CD8-positive, alpha-beta memory T cell (primary cell): Measurements from ENCODE around the gene IFIT1B. TPM values are rescaled to one million over a fixed set of nuclear protein-coding genes. Genes with fewer than 3 reads are reported as not detected.
A peak's percentile ranks its signal among the peaks of the same experiment; 100 is the strongest.

Experiments used
- CTCF ChIA-PET: fragments of 350-600 bp; sonication (Branson Sonifier 250); formaldehyde crosslinking; loops from one replicate; lab custom pipeline; 2021; ENCODE audit warnings: antibody characterized with exemption; lab: Charles Lee
- POLR2A ChIA-PET: fragments of 350-600 bp; sonication (Branson Sonifier 250); formaldehyde crosslinking; loops from one replicate; lab custom pipeline; 2021; ENCODE audit warnings: antibody characterized with exemption; lab: Charles Lee
- DNase-seq, 5 donors: peaks; one replicate each; pipeline versions ENCODE4 v3.0.0 to v3.0.0-alpha.2; 2020 to 2022; ENCODE audit warnings: mixed read lengths in 1 of 5
- H3K27ac ChIP-seq: one replicate; pipeline ENCODE4 v1.7.0; 2013; ENCODE audit warnings: low read depth, mild to moderate bottlenecking, low read length, moderate library complexity
- H3K27me3 ChIP-seq: 2 replicates; pipeline ENCODE4 v1.7.0; 2013; ENCODE audit warnings: low read length, mild to moderate bottlenecking; ENCODE audit not compliant: insufficient read depth, poor library complexity, severe bottlenecking
- H3K36me3 ChIP-seq: 2 replicates; pipeline ENCODE4 v1.7.0; 2013; ENCODE audit warnings: mild to moderate bottlenecking, low read length, moderate library complexity; ENCODE audit not compliant: insufficient read depth
- H3K4me1 ChIP-seq: 2 replicates; pipeline ENCODE4 v1.7.0; 2013; ENCODE audit warnings: mild to moderate bottlenecking, low read length, moderate library complexity; ENCODE audit not compliant: insufficient read depth
- H3K4me3 ChIP-seq: 2 replicates; pipeline ENCODE4 v1.7.0; 2013; ENCODE audit warnings: mild to moderate bottlenecking, low read length
- H3K9me3 ChIP-seq: 2 replicates; pipeline ENCODE4 v1.7.0; 2013; ENCODE audit warnings: mild to moderate bottlenecking, low read length
- H3K27ac Mint-ChIP-seq, 8 donors: one replicate each; pipeline ENCODE4 v1.8.0; 2020 to 2021; ENCODE audit warnings: mixed read lengths in 8 of 8, mild to moderate bottlenecking in 6 of 8, inconsistent platforms in 3 of 8, moderate library complexity in 3 of 8
- H3K27me3 Mint-ChIP-seq, 2 donors: one replicate each; pipeline ENCODE4 v1.8.0; 2020 to 2021; ENCODE audit warnings: mixed read lengths in 2 of 2, mild to moderate bottlenecking in 1 of 2, moderate library complexity in 1 of 2
- H3K36me3 Mint-ChIP-seq, 3 donors: one replicate each; pipeline ENCODE4 v1.8.0; 2020 to 2021; ENCODE audit warnings: mixed read lengths in 3 of 3, inconsistent platforms in 1 of 3, mild to moderate bottlenecking in 1 of 3
- H3K4me1 Mint-ChIP-seq, 3 donors: one replicate each; pipeline ENCODE4 v1.8.0; 2020 to 2021; ENCODE audit warnings: mixed read lengths in 3 of 3, inconsistent platforms in 1 of 3, mild to moderate bottlenecking in 1 of 3
- H3K4me3 Mint-ChIP-seq, 7 donors: one replicate each; pipeline ENCODE4 v1.8.0; 2020 to 2021; ENCODE audit warnings: mixed read lengths in 7 of 7, mild to moderate bottlenecking in 6 of 7, moderate library complexity in 4 of 7, inconsistent platforms in 2 of 7
- H3K9me3 Mint-ChIP-seq, 5 donors: one replicate each; pipeline ENCODE4 v1.8.0; 2020 to 2022; ENCODE audit warnings: mixed read lengths in 5 of 5, mild to moderate bottlenecking in 3 of 5, moderate library complexity in 2 of 5, inconsistent platforms in 1 of 5
- polyA plus RNA-seq: library from polyadenylated mRNA; unstranded; fragments of 300-500 nt; fragmentation: Illumina TruSeq; gene quantifications from one replicate; pipeline ENCODE4 v1.2.3, GENCODE V29; 2021
- total RNA-seq, 2 experiments: library from RNA; stranded (reverse); gene quantifications; one replicate each; pipeline ENCODE4 v1.2.3, GENCODE V29; 2021

Gene IFIT1B
- total and polyA plus RNA-seq, 3 experiments from 2014 or later: 0.14 TPM; not detected in 2

DNA sequence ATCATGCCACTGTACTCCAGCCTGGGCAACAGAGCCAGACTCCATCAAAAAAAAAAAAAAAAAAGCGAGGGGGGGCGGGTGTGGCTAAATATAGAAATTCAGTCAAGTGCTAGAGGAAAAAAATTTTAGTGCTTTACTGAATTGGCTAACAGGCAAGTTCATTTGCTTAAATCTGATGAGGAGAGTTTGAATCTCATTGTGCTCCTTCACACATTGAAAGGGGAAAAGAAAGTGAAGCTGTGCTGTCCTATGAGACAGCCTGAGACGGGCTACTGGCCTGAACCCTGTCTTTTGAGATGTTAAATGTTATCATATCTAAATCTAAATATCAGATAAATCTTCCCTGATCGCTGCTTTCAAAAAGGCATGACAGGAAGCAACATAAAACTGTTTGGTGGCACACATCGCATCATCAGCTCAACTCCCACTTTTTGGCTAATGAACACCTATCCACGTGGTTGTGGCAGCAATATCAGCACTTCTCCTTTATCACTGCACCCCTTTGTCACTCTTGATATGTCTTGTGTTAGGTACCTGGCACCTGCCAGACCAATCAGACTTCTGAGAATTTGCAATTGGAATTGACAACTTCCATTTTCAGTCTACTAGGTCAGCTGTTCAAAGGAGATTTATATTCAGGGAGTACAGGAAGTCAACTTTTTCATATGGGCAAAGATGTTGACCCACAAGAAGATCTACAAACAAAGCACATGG, 14.0 kb upstream of the IFIT1B start:
- POLR2A ChIA-PET: no interaction called here
- H3K27ac ChIP-seq: no peak overlapping the region

DNA sequence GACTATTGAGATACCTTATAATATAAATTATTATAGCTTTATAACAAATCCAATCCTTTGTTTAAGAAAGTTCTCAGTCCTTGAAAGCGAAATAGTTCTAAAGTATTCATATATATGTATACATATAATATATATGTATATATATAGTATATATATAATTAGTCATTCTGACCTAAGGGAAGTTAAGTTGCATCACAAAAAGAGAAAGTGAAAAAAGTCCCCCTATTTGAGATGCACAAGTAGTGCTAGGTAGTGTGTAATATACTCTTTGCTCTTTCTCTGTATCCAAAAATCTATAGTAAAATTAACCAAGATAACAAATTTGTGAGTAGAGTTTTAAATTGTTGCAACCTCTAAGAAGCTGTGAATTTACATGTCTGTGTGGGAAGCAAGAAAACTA, 13.3 kb upstream of the IFIT1B start:
- H3K27ac Mint-ChIP-seq: no peak overlapping the region
- no peak for DNase-seq
- no peak overlapping the region for H3K27ac ChIP-seq
- no peaks in the 10 kb centered on the region for H3K27me3 ChIP-seq
- CTCF ChIA-PET: interaction anchor here (0.9 to 1.1 kb wide), 2 partner anchors 26 to 337 kb away, joined by 3 read pairs; partner anchors contain the start of gene KIF20B
- no peaks in the 10 kb centered on the region for H3K36me3 Mint-ChIP-seq
- H3K4me1 Mint-ChIP-seq: peaks cover 11 to 18% (median 16%) of the 10 kb centered on the region in 3 donors
- no peaks in the 10 kb centered on the region for H3K9me3 Mint-ChIP-seq
- no peak overlapping the region for H3K4me3 Mint-ChIP-seq
- H3K4me3 ChIP-seq: no peak overlapping the region
- peaks cover 7 to 8% of the 10 kb centered on the region in 2 donors for H3K27me3 Mint-ChIP-seq
- no peaks in the 10 kb centered on the region for H3K9me3 ChIP-seq
- H3K4me1 ChIP-seq: peaks cover 5% of the 10 kb centered on the region
- no peaks in the 10 kb centered on the region for H3K36me3 ChIP-seq
- POLR2A ChIA-PET: no interaction called here

More for the DNA sequence above, 14.0 kb upstream of the IFIT1B start:
- no peak overlapping the region for H3K27ac Mint-ChIP-seq
- H3K4me1 ChIP-seq: peaks cover 5% of the 10 kb centered on the region
- no peaks in the 10 kb centered on the region for H3K36me3 Mint-ChIP-seq
- CTCF ChIA-PET: interaction anchor here (0.6 to 1.1 kb wide), 3 partner anchors 25 to 337 kb away, joined by 3 to 4 read pairs (median 3); partner anchors contain the start of gene KIF20B
- H3K4me1 Mint-ChIP-seq: peaks cover 11 to 18% (median 16%) of the 10 kb centered on the region in 3 donors
- H3K27me3 Mint-ChIP-seq: peaks cover 7% of the 10 kb centered on the region in 2 donors
- H3K9me3 ChIP-seq: no peaks in the 10 kb centered on the region
- H3K36me3 ChIP-seq: no peaks in the 10 kb centered on the region
- no peaks in the 10 kb centered on the region for H3K27me3 ChIP-seq
- no peak for DNase-seq
- H3K9me3 Mint-ChIP-seq: no peaks in the 10 kb centered on the region
- no peak overlapping the region for H3K4me3 ChIP-seq
- H3K4me3 Mint-ChIP-seq: no peak overlapping the region

DNA sequence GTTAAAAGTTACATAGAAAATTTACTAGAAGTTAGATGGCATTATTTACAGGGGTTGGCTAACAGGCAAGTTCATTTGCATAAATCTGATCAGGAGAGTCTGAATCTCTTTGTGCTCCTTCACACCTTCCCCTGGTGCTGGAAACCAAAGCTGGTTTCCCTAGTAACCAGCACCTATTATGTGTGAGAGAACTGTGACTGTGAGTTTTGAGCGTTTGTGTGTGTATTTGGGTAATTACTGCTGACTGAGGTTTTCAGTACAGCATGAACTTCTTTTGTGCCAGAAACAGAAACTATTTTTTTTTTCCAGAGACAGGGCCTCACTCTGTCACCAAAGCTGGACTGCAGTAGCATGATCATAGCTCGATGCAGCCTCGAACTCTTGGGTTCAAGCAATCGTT, 10.3 kb upstream of the IFIT1B start:
- POLR2A ChIA-PET: no interaction called here
- H3K4me1 Mint-ChIP-seq: peaks cover 11 to 18% (median 16%) of the 10 kb centered on the region in 3 donors
- peaks cover 5 to 17% of the 10 kb centered on the region in 2 donors for H3K27me3 Mint-ChIP-seq
- H3K36me3 Mint-ChIP-seq: no peaks in the 10 kb centered on the region
- H3K4me3 Mint-ChIP-seq: peak overlapping the region in 2 of 7 donors; percentile 11 to 35
- peak in 2 of 5 donors; percentile 39 to 53 for DNase-seq
- Histone ChIP-seq H3K27ac (no peak overlapping the region), H3K27me3 (no peaks in the 10 kb centered on the region), H3K4me1 (peaks cover 5% of the 10 kb centered on the region), H3K9me3 (no peaks in the 10 kb centered on the region), H3K4me3 (no peak overlapping the region), H3K36me3 (no peaks in the 10 kb centered on the region)
- peak overlapping the region in 4 of 8 donors; percentile 11 to 49 (median 24) for H3K27ac Mint-ChIP-seq
- CTCF ChIA-PET: interaction anchor here (1.2 to 1.6 kb wide), 2 partner anchors 26 to 94 kb away, joined by 3 to 4 read pairs; no protein-coding TSS in a partner anchor
- H3K9me3 Mint-ChIP-seq: no peaks in the 10 kb centered on the region

DNA sequence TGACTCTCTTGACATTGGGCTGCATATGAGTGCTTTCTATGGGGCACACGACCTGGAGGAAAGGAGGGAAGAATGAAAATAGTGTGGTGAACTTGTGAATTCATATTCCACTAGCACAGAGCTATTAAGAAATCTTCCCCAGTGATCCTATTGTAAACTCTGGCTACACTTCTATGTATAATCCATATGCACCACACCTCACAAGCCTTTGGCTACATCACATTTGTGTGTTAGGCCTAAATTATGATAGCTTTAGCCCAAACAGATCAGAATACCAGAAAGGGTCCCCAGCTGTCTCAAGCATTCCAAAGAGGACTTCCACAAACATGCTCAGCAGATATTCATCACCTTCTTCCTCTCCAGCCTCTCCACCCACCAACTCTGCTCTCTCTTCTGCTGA, 9.7 kb upstream of the IFIT1B start:
- ChIA-PET POLR2A (no interaction called here), CTCF (interaction anchor here (1.1 to 1.6 kb wide), 4 partner anchors 19 to 181 kb away, joined by 3 to 4 read pairs (median 3); no protein-coding TSS in a partner anchor)
- DNase-seq: no peak
- H3K27me3 ChIP-seq: no peaks in the 10 kb centered on the region
- H3K36me3 Mint-ChIP-seq: no peaks in the 10 kb centered on the region
- H3K4me3 ChIP-seq: no peak overlapping the region
- H3K9me3 ChIP-seq: no peaks in the 10 kb centered on the region
- peaks cover 5 to 21% of the 10 kb centered on the region in 2 donors for H3K27me3 Mint-ChIP-seq
- no peak overlapping the region for H3K27ac ChIP-seq
- peaks cover 5% of the 10 kb centered on the region for H3K4me1 ChIP-seq
- H3K4me1 Mint-ChIP-seq: peaks cover 11 to 17% (median 16%) of the 10 kb centered on the region in 3 donors
- H3K9me3 Mint-ChIP-seq: no peaks in the 10 kb centered on the region
- H3K36me3 ChIP-seq: no peaks in the 10 kb centered on the region
- peak overlapping the region in 3 of 8 donors; percentile 11 to 52 (median 49) for H3K27ac Mint-ChIP-seq
- H3K4me3 Mint-ChIP-seq: no peak overlapping the region

DNA sequence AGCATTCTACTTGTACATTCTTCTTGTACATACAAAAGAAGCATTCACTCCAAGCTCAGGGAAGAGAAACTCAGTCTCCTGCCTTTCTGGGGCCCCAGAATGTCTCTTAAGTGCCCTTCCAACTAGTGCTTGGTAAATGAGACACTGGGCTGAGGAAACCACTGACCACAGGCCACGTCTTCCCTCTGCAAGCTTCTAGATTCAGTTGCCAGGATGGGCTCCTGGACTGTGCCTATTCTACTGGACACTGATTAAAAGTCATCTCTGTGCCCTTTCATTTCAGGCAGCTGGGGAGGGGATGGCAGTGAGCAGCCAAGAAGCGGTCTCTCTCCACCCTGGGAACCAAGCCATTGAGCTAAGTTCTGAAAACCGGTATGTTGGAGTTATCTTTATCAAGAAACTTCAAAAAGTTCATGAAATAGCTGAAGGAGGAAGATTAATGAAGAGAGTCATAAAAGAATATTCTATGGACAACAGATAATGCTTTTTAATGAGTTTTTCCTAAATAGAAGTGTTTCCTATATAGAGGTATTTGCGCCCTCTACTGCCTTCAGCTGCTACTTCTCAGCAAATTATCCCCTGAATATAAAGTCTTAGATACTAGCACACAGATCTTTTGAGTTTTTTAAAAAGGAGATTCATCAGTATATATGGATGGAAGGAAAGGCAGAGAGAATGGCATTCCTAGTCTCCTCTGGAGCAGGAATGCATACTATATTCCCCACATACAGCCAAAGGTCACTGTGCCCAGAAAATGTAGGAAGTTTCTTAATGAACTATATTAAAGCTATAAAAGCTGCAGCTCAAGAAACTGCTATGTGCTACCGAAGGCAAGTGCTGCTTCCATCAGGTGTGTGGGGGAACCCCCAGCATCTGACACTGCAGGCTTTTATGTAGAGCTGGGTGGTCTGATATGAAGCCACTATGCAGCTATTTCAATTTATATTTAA, 8.4 kb upstream of the IFIT1B start:
- no peaks in the 10 kb centered on the region for H3K4me1 ChIP-seq
- H3K4me3 ChIP-seq: no peak overlapping the region
- H3K36me3 Mint-ChIP-seq: peaks cover 0 to 3% (median 0%) of the 10 kb centered on the region in 3 donors
- peaks cover 5 to 25% of the 10 kb centered on the region in 2 donors for H3K27me3 Mint-ChIP-seq
- no peak overlapping the region for H3K27ac ChIP-seq
- CTCF ChIA-PET: interaction anchor here (0.6 to 1.5 kb wide), 15 partner anchors 16 to 180 kb away, joined by 3 to 5 read pairs (median 3); partner anchors contain the start of genes IFIT1, IFIT5 and LIPA
- no peaks in the 10 kb centered on the region for H3K27me3 ChIP-seq
- H3K4me3 Mint-ChIP-seq: no peak overlapping the region
- no peaks in the 10 kb centered on the region for H3K36me3 ChIP-seq
- no peaks in the 10 kb centered on the region for H3K9me3 Mint-ChIP-seq
- POLR2A ChIA-PET: interaction anchor here (0.6 kb wide), 1 partner anchor 1564 kb away, joined by 3 read pairs; no protein-coding TSS in a partner anchor
- H3K4me1 Mint-ChIP-seq: peaks cover 11 to 12% (median 11%) of the 10 kb centered on the region in 3 donors
- H3K9me3 ChIP-seq: no peaks in the 10 kb centered on the region
- peak in 1 of 5 donors; percentile 21 for DNase-seq
- peak overlapping the region in 1 of 8 donors; percentile 26 for H3K27ac Mint-ChIP-seq

DNA sequence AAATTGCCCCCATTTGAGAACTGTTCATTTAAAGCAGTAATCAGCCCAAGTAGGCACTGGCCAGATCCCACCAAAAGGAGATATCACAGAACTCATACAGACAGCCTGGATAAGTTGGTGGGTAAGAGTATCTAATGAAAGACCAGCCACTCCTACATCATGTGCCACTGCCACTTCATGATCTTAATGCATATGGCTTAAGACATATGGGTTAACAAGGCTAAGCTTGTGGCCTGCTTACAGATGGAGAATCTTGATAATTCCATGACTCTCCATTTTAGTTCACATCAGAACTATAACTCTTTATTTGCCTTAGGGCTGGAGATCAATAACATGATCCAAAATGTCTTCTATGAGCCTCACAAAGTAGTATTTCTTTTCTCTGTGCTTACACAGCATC, 6.8 kb upstream of the IFIT1B start:
- no peaks in the 10 kb centered on the region for H3K36me3 ChIP-seq
- peaks cover 0 to 3% (median 0%) of the 10 kb centered on the region in 3 donors for H3K36me3 Mint-ChIP-seq
- no peak for DNase-seq
- H3K4me3 Mint-ChIP-seq: no peak overlapping the region
- no peak overlapping the region for H3K27ac Mint-ChIP-seq
- H3K9me3 ChIP-seq: no peaks in the 10 kb centered on the region
- H3K27me3 ChIP-seq: no peaks in the 10 kb centered on the region
- peaks cover 11 to 12% (median 11%) of the 10 kb centered on the region in 3 donors for H3K4me1 Mint-ChIP-seq
- H3K27ac ChIP-seq: no peak overlapping the region
- no peaks in the 10 kb centered on the region for H3K9me3 Mint-ChIP-seq
- ChIA-PET POLR2A (no interaction called here), CTCF (no interaction called here)
- no peak overlapping the region for H3K4me3 ChIP-seq
- no peaks in the 10 kb centered on the region for H3K4me1 ChIP-seq
- H3K27me3 Mint-ChIP-seq: peaks cover 5 to 25% of the 10 kb centered on the region in 2 donors

DNA sequence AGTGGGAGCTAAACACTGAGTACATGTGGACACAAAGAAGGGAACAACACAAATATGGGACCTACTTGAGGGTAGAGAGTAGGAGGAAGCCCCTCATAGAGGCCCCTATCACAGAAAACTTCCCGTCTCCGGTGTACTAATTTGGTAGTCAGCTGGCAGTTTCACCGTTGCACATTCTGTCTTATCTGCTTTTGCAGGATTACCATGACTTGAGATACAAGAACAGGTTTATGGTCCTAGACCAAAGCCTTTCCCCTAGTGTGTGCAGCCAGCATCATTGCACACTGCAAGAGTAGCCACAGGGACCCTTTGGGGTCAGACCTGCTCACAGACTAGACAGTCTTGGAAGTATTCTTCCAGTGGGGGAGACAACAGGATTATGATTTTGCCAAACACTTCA, 5.9 kb upstream of the IFIT1B start:
- no peak overlapping the region for H3K27ac ChIP-seq
- no peaks in the 10 kb centered on the region for H3K36me3 ChIP-seq
- H3K9me3 ChIP-seq: no peaks in the 10 kb centered on the region
- CTCF ChIA-PET: no interaction called here
- peaks cover 11 to 12% (median 11%) of the 10 kb centered on the region in 3 donors for H3K4me1 Mint-ChIP-seq
- peaks cover 5 to 25% of the 10 kb centered on the region in 2 donors for H3K27me3 Mint-ChIP-seq
- H3K27ac Mint-ChIP-seq: no peak overlapping the region
- no peak overlapping the region for H3K4me3 ChIP-seq
- POLR2A ChIA-PET: no interaction called here
- DNase-seq: no peak
- H3K27me3 ChIP-seq: no peaks in the 10 kb centered on the region
- no peaks in the 10 kb centered on the region for H3K4me1 ChIP-seq
- H3K4me3 Mint-ChIP-seq: no peak overlapping the region
- H3K36me3 Mint-ChIP-seq: peaks cover 0 to 3% (median 0%) of the 10 kb centered on the region in 3 donors
- no peaks in the 10 kb centered on the region for H3K9me3 Mint-ChIP-seq
